ES-I3 (cell line): Measurements from ENCODE around the gene SMIM7.
"Not testable (repeated sequence)": the region's sequence is repeated elsewhere in the genome, so short reads cannot be mapped to it uniquely, and the experiment has no call there.

Experiments
- H3K36me3 ChIP-seq: 2 replicates; pipeline ENCODE4 v1.6.1; 2013; ENCODE audit warnings: mild to moderate bottlenecking, low read length, control low read depth, moderate library complexity; ENCODE audit not compliant: insufficient read depth
- H3K4me1 ChIP-seq: 2 replicates; pipeline ENCODE4 v1.6.1; 2013; ENCODE audit warnings: mild to moderate bottlenecking, control low read depth, low read length; ENCODE audit not compliant: insufficient read depth
- H3K9ac ChIP-seq: 2 replicates; pipeline ENCODE4 v1.6.1; 2013; ENCODE audit warnings: low read depth, mild to moderate bottlenecking, low read length, moderate library complexity
- H3K9me3 ChIP-seq: 2 replicates; pipeline ENCODE4 v1.6.1; 2013; ENCODE audit warnings: mild to moderate bottlenecking, low read length, moderate library complexity; ENCODE audit not compliant: control insufficient read depth, insufficient read depth

Gene SMIM7

GRCh38 chr19:16659832-16660708 is at the start of gene SMIM7:
Gene SMIM7, minus strand, starts transcription at chr19:16660144. Its CDS starts 34 bp downstream, at chr19:16660110.
- H3K4me1 ChIP-seq, result no peaks in the 10 kb centered on the region; the same call in 1 of the 2 replicates
- peak within 1 kb of the TSS; percentile 97 for H3K9ac ChIP-seq
- H3K36me3 ChIP-seq, result peaks cover 17% of the 10 kb centered on the region
- H3K9me3 ChIP-seq, result no peaks in the 10 kb centered on the region

GRCh38 chr19:16703677-16704076 is 43.7 kb upstream of the SMIM7 start:
- H3K9ac ChIP-seq, result no peak overlapping the region
- H3K4me1 ChIP-seq, result no peaks in the 10 kb centered on the region
- no peaks in the 10 kb centered on the region for H3K36me3 ChIP-seq
- H3K9me3 ChIP-seq, result no peaks in the 10 kb centered on the region

GRCh38 chr19:16702123-16702522 is 42.2 kb upstream of the SMIM7 start:
- Histone ChIP-seq H3K4me1 (no peaks in the 10 kb centered on the region), H3K9ac (no peak overlapping the region), H3K36me3 (no peaks in the 10 kb centered on the region), H3K9me3 (no peaks in the 10 kb centered on the region)

- Histone ChIP-seq H3K9me3 (no peaks in the 10 kb centered on the region), H3K4me1 (no peaks in the 10 kb centered on the region), H3K36me3 (no peaks in the 10 kb centered on the region), H3K9ac (no peak overlapping the region)
These were observed 39.0 kb upstream of the SMIM7 start for GRCh38 chr19:16698914-16699313.

- H3K36me3 ChIP-seq, result no peaks in the 10 kb centered on the region
- no peaks in the 10 kb centered on the region for H3K9me3 ChIP-seq
- H3K4me1 ChIP-seq, result no peaks in the 10 kb centered on the region
- H3K9ac ChIP-seq, result no peak overlapping the region
These were observed 28.1 kb upstream of the SMIM7 start for GRCh38 chr19:16688084-16688483.

GRCh38 chr19:16684216-16684615 is 24.3 kb upstream of the SMIM7 start:
- Histone ChIP-seq H3K4me1 (no peaks in the 10 kb centered on the region), H3K9me3 (no peaks in the 10 kb centered on the region), H3K9ac (no peak overlapping the region), H3K36me3 (peaks cover 2% of the 10 kb centered on the region; the same call in 1 of the 2 replicates)

- no peaks in the 10 kb centered on the region for H3K4me1 ChIP-seq
- no peaks in the 10 kb centered on the region for H3K9me3 ChIP-seq
- H3K36me3 ChIP-seq, result peaks cover 2% of the 10 kb centered on the region; the same call in 1 of the 2 replicates
- H3K9ac ChIP-seq, result no peak overlapping the region
These were observed 22.6 kb upstream of the SMIM7 start for GRCh38 chr19:16682539-16682938.

- Histone ChIP-seq H3K36me3 (peaks cover 2% of the 10 kb centered on the region; the same call in 1 of the 2 replicates), H3K9ac (no peak overlapping the region), H3K9me3 (no peaks in the 10 kb centered on the region), H3K4me1 (no peaks in the 10 kb centered on the region)
These were observed 19.9 kb upstream of the SMIM7 start for GRCh38 chr19:16679811-16680210.

- Histone ChIP-seq H3K36me3 (peaks cover 2% of the 10 kb centered on the region; the same call in 1 of the 2 replicates), H3K4me1 (no peaks in the 10 kb centered on the region), H3K9ac (no peak overlapping the region), H3K9me3 (no peaks in the 10 kb centered on the region)
These were observed 18.6 kb upstream of the SMIM7 start for GRCh38 chr19:16678498-16678897.

- Histone ChIP-seq H3K36me3 (peaks cover 2% of the 10 kb centered on the region; the same call in 1 of the 2 replicates), H3K4me1 (no peaks in the 10 kb centered on the region), H3K9ac (no peak overlapping the region), H3K9me3 (no peaks in the 10 kb centered on the region)
These were observed 17.1 kb upstream of the SMIM7 start for GRCh38 chr19:16677055-16677454.

- Histone ChIP-seq H3K9ac (no peak overlapping the region), H3K36me3 (no peaks in the 10 kb centered on the region), H3K9me3 (no peaks in the 10 kb centered on the region), H3K4me1 (no peaks in the 10 kb centered on the region)
These were observed 16.3 kb upstream of the SMIM7 start for GRCh38 chr19:16676101-16676798.

- not testable (repeated sequence) for H3K4me1 ChIP-seq, H3K9me3 ChIP-seq, H3K9ac ChIP-seq, H3K36me3 ChIP-seq
These were observed 13.9 kb upstream of the SMIM7 start for GRCh38 chr19:16673839-16674238.

- Histone ChIP-seq H3K9me3 (no peaks in the 10 kb centered on the region), H3K9ac (no peak overlapping the region), H3K4me1 (no peaks in the 10 kb centered on the region), H3K36me3 (no peaks in the 10 kb centered on the region)
These were observed 13.3 kb upstream of the SMIM7 start for GRCh38 chr19:16673231-16673630.

GRCh38 chr19:16671652-16672274 is 11.8 kb upstream of the SMIM7 start:
- no peaks in the 10 kb centered on the region for H3K4me1 ChIP-seq
- H3K9ac ChIP-seq, result no peak overlapping the region
- no peaks in the 10 kb centered on the region for H3K9me3 ChIP-seq
- no peaks in the 10 kb centered on the region for H3K36me3 ChIP-seq
